Hindlimb muscle (tissue), 1 donor: Measurements from ENCODE around the gene STAM. TPM values are rescaled to one million over a fixed set of nuclear protein-coding genes. Genes with fewer than 3 reads are reported as not detected.
A peak's percentile ranks its signal among the peaks of the same experiment; 100 is the strongest.
"Not testable (repeated sequence)": the region's sequence is repeated elsewhere in the genome, so short reads cannot be mapped to it uniquely, and the experiment has no call there.

Source experiments
- DNase-seq: peaks from one replicate; pipeline ENCODE4 v3.0.0-alpha.2; 2013
- polyA plus RNA-seq: library from polyadenylated mRNA; unstranded; fragments of 120-200 nt; gene quantifications from one replicate; pipeline ENCODE4 v1.2.1, GENCODE V29; 2013; ENCODE audit not compliant: insufficient read length

The STAM gene
- 24.2 TPM for polyA plus RNA-seq

DNA sequence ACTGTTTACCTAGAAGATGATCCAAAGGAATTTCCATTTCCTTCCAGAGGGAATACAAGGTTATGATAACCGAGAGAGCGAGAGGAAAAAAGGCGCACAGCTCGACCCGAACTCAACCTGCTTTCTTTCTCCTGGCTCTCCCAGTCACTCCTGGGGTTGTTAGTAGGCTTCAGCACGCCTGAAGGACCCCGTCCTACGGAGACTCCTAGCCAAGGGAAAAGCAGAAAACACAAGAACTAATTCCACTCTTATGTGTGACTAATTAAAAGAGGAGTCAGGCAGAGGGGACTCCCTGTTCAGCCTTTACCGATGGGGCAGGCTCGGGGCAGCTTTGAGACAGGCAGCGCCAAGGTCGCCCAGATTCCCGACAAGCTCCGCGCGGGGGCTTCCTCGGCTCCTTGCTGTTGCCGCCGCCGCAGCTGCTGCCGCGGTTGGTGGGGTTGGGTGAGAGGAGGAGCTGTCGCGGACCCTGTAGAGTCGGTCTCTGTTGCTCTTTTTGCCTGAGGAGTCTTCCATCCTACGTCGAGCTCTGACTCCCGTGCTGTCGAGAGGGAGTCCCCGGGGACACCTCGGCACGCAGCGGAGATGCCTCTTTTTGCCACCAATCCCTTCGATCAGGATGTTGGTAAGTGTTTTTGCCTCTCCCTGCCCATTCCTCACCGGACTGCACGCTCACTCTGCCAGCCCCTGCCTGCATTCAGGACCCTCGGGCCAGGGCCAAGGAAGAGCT lies at the start of gene STAM:
STAM (plus strand) TSS at position 397 of the 730 bp plus-strand sequence; CDS start at position 586, 189 bp downstream.
- peak; percentile 94 for DNase-seq

DNA sequence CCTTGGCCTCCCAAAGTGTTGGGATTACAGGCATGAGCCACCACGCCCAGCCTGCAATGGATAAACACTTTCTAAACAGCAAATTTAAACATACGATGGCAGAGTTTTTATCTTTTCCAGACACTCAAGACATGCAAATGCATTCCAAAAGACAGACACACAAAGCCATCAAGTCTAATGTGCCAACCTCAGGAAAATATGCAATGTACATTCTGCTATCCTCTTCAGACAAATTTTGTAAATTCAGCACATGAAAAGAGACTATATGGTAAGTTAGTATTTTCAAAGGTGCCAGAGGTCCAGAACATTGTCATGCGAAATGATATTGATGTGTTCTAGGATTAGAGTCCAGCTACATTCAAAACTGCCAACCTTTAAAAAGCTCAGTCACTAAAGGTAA lies 46.6 kb upstream of the STAM start:
- no peak for DNase-seq

DNA sequence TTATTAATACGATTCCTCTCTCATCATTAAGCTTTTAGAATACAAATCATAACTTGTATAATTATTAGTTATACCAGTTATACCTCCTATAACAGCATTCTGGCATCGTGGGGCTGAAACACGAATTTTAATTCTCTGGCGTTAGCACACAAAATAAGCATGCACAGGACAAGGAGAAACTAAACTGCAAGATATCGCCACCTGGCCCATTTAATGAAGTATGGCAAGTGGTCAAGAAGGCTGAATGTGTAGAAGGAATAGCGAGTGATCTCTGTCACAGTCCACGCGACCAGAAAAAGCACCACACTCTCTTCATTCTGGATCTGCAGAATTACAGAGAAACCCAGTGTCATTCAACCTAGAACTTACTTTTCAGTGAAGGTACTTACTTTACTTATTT lies 44.9 kb upstream of the STAM start:
- DNase-seq = no peak

DNA sequence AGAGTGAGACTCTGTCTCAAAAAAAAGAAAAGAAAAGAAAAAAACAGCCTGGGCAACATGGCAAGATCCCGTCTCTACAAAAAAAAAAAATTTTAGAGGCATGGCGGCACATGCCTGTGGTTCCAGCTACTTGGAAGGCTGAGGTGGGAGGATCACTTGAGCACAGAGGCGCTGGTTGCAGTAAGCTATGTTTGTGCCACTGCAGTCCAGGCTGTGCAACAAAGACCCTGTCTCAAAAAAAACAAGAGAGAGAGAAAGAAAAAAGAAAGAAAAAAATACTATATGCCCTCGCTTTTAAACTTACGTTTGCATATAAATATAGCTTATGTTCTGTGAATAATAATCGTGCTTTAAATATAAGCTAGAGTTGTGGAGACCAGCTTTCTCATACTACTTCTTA lies 38.0 kb upstream of the STAM start:
- DNase-seq = no peak

DNA sequence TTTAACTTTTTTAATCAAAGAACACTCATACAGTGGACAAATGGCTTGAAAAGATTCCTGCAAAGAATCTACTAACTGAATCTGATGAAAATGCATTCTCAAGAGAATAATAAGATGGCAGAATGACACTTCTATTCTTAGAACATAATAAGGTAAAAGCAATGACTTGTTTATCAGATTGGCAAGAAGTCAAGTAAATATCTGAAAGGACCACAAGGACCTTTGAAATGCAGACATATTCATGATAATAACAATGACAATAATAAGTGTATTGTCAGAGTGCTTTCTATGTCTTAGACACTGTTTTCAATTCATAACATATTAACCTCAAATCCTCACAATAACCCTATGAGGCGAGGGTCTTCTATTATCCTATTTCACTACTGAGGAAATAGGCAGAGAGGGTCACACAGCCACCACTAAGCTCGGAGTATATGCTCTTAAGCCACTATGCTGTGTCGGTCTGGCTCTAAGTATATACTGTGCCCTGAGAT lies 37.4 kb upstream of the STAM start:
- DNase-seq = no peak

DNA sequence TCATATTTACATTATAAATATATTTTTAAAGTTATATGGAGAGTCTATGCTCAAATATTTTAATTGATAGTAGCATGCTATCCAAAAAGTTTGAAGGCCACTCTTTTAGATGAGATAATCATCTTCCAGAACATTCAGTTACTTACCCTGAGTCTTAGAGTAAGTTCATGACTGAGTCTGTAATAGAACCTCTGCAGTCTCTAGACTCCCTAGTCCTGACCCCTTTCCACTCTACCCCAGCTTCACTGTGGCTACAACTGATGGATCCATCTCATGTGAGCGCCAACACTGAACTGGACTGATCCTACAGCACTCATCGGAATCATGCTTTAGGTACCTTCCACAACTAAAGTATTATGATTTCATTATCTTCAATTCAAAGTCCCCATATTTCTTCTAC lies 36.9 kb upstream of the STAM start:
- no peak for DNase-seq

DNA sequence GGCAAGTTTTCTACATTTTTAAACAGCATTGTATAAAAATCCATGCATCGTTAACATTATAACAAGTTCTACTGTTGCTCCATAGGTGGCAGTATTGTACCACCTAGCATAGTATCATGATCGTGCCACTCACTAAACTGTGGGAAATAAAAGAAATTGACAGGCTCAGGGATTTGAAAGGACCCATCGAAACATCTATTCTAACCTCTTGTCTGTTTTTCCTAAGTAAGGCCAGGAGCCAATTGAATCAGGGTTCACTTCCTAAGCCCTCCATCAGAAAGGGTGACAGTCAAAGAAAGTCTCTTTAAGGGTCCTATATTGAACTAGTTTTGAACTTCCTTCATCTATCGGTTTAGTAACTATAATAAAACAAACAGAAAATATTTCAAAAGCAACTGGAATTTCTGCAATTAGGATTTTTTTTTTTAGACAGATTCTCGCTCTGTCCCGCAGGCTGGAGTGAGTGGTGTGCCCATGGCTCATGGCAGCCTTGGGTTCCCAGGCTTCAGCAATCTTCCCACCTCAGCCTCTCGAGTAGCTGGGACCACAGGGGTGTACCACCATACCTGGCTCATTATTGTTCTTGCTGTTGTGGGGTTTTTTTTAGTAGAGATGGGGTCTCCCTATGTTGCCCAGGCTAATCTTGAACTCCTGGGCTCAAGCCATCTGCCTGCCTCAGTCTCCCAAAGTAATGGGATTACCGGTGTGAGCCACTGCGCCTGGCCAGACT lies 36.2 kb upstream of the STAM start:
- DNase-seq = peak; percentile 38

DNA sequence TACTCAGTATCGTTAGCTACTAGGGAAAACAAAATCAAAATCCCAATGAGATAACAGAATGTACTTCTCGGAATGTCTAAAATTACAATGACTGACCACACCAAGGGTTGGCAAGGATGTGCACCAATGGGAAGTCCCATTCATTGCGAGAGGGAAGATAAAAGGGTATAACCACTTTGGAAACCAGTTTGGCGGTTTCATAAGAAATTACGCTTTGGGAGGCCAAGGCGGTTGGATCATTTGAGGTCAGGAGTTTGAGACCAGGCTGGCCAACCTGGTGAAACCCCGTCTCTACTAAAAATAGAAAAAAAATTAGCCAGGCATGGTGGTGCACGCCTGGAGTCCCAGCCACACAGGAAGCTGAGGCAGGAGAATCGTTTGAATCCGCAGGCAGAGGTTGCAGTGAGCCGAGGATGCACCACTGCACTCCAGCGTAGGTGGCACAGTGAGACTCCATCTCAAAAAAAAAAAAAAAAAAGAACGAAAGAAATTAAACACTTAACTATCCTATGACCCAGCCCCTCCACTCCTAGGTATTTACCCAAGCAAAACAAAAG lies 34.4 kb upstream of the STAM start:
- DNase-seq = no peak

DNA sequence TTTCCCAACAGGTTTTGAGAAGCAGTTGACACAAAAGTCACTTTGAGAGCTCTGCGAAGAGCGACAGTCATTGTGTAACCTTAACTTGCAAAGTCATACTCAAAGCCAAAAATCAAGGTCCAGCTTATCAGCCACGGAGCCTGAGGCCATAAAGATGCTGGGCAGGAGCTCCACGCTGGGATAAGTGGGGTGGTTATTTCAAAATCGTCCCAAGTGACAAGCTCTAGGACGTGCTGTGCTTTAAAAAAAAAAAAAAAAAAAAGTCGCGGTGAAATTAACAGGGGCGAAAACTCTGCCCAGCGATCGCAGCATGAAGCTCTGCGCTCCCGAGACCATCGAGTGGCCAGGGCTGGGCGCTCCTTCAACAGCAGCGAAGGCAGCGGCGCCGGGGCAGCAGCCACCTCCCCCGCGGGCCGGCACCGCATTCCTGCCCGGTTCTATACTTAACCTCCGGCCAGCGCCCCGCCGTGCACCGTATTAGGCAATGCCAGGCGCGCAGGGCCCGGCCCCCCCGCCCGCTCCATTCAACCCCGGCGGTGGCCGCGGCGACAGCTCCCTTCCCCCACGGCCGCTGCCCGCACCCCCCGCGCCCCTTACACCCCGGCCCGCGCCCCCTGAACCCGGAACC lies 27.4 kb upstream of the STAM start:
- peak; percentile 20 for DNase-seq

DNA sequence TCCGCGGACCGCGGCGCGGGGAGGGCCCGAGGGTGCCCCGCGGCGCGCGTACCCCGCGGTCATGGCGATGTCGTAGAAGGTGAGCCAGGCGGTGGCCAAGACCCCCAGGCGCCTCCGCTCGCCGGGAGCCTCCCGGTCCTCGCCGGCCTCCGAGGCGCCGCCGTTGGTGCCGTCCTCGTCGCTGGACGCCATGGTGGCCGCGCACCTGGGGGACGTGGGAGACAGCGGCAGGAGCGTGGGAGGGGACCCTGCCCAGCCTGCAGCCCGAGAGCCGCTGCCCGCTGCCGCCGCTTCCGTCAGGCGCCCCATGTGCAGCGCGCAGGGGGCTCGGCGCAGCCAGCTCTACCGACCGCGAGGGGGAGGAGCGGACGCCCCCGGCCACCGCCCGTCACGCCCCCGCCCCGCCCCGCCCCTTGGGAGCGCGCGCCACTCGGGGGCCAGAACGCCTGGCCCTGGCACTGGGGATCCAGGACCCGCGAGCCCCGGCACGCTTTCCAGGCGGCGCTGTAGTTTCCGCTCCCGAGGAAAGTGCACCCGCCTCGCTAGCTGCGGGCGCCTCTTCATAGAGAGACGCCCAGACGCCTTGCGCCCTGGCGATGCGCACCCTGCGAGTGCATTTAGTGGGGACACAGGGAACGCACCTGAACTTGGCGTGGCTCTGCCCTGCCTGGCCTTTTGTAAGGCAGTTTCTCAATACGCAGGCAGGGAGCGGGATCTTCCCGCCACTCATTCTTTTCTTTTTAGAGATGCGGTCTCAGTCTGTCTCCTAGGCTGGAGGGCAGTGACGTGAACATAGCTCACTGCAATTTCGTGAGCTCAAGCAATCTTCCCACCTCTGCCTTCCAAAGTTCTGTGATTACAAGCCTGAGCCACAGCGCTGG lies 26.7 kb upstream of the STAM start, which contains the start of gene HACD1:
HACD1 (minus strand) TSS at position 344 of the 881 bp plus-strand sequence; CDS start at position 309, 35 bp downstream.
- DNase-seq = peak; percentile 34

DNA sequence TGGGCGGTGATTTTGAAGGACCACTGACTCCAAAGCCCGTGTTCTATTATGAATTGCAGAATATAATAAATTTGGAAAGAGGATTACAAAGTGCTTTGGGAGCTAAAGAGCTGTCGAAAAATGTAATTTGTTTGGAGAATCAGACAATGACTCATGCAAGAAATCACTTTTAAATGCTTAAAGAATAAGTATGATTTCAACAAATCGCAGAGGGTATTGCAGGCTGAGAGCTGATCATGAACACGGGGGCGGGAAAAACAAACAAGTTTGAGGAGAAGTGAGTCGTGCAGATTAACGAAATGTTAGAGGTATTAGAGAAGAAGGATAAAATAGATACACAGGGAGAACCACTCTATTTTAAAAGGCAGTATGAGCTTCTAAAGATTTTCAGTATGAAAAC lies 21.9 kb upstream of the STAM start:
- no peak for DNase-seq

DNA sequence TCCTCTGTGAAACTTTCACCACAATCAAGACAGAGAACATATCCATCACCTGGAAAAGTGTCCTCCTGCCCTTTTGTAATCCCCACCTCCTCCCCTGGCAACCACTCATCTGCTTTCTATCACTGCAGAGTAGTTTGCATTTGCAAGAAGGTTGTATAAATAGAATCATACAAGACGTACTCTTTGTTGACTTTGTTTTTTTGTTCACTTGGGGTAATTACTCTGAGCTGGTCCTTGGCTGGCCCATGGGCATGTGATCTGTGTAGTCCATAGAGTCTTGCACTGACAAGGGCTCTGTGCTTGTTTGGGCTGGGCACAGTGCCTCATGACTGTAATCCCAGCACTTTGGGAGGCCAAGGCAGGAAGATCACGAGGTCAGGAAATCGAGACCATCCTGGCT lies 19.0 kb upstream of the STAM start:
- DNase-seq = no peak

DNA sequence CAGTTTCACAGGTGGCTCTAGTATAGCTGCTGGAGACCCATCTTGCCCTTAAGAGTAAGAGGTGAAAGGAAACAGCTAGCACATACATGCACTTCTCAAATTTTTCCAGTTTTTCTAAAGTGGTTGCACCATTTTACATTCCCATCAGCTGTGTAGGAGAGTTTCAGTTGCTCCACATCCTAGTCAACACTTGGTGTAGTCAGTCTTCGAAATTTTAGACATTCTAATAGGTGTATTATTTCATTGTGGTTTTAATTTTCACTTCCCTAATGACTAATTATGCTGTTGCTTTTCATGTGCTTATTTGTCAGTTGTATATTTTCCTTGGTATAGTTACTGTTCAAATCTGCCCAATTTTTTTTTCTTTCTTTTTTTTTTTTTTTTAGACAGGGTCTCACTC lies 17.3 kb upstream of the STAM start:
- no peak for DNase-seq

DNA sequence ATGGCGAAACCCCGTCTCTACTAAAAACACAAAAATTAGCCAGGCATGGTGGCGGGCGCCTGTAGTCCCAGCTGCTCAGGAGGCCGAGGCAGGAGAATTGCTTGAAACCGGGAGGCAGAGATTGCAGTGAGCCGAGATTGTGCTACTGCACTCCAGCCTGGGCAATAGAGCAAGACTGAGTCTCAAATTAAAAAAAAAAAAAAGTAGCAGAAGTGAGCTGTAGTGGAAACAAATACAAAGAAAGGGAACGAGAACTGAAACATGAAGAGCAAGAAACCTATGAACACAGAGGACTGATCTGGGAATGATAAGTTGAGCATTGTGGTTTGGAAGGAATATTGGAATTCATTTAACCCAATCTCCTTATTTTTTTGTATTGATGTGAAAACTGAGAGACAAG lies 11.4 kb upstream of the STAM start:
- DNase-seq = not testable (repeated sequence)

DNA sequence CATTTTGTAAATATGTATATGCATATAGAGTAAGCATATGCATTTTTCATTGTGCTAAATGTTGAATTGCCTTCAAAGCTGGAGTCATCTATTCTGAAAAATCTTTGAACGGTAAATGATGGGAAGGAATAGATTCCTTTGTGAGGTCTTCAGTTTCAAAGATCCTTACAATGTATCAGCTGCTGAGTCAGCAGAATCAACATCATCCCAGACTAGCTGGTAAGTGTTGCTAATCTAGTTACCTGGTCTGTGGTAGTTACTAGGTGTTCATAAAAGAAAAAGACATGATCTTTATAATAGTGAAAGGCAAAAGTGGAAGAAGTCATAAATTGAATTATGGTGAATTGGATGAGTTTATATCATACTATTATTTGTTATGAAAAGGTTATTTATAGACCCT lies 10.6 kb upstream of the STAM start:
- no peak for DNase-seq

DNA sequence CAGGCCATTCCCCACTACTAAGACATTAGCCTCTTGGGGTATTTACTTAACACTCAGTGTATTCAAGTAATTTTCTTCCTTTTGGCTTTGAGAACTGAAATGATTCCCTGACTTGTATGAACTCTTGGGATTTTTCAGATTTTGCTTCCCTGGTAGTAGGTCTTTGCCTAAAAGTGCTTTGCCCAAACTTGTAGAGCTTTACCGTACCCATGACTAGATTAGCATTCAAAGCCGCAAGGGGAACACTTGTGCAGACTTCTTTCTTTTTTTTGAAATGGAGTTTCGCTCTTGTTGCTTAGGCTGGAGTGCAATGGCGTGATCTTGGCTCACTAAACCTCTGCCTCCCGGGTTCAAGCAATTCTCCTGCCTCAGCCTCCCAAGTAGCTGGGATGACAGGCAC lies 6.1 kb upstream of the STAM start:
- DNase-seq = no peak

DNA sequence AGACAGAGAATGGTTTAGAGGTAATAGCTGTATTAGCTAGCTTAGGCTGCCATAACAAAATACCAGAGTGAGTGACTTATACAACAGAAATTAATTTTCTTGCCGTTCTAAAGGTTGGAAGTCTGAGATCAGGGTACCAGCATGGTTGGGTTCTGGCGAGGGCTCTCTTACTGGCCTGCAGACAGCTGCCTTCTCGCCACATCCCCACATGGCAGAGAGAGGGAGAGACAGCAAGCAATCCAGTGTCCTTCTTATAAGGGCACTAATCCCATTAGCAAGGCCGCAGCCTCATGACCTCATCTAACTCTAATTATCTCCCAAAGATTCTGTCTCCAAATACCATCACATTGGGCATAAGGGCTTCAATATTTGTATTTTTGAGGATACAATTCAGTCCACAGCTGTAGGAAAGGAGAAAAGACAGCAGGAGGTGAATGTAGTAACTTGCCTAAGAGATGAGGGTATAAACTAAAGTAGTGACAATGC lies 3.6 kb upstream of the STAM start:
- no peak for DNase-seq

DNA sequence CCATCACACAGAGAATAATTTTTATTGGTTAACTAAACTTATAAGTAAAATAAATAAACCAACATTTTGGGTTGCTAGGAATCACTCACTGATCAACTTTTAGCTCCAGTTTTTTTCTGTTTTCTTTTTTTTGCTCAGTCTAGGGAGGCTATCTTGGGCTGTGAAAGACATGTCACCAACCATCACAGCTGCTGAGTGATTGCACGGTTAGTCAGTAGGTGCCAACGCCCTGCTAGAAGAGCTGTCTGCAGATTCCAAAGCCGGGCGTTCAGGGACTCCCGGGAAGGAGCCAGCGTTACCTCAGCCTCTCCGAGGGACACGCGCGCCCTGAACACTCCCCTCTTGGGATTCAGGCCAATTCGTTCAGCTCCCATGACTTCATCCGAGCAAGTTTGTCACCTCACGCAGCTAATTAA lies 604 bp upstream of the STAM start:
- DNase-seq = no peak

DNA sequence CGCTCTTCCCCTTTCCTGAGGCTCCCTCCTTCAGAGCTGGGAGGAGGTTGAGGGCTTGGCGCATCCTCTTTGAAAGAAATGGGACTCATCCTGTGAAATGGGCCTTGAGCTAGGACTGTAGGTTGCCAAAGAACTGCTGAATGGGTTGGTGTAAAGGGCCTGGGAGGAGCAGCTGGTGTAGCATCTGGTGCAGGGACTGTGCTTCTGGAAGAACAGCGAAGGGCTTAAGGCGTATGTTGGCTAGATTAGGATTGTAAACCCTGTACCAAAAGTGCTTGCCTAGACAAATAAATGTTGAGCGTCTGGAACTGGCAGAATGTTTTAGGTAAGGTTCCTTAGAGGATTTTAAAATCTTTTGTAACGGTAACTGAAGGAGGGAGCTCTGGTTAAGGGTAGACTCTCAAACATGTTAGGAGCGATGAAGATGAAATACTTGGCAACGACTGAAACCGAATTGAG lies 563 bp downstream of the STAM start:
- no peak for DNase-seq

DNA sequence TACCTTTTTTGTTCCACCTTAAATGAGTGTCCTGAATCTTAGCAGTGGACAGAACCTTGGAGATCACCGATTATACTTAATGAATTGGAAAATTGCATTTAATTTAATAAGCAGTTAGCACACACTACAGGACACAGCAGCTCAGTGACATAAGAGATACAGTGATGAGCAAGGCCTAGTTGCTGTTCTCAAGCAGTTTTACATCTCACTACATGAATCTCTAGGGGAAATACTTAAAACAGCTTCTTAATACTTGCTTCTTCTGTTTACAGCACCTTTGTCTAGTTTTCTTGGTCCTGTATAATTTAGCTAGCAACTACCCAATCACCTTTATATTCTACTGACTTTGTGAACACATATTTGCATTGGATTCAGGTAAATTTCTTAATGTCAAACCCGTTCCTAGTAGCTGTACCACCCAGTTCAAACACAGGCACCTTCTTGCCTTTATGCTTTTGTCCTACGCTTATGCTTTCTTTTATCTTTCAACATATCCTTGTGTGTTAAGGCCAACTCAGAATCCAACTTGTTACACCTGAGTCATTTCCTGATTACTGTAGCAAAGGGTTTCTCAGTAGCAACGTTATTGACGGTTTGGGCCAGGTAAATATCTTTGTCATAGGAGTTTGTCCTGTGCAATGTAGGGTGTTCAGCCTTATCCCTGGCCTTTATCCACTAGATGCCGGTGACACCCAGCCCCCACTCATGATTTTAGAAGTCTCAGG lies 1.8 kb downstream of the STAM start:
- DNase-seq = no peak

DNA sequence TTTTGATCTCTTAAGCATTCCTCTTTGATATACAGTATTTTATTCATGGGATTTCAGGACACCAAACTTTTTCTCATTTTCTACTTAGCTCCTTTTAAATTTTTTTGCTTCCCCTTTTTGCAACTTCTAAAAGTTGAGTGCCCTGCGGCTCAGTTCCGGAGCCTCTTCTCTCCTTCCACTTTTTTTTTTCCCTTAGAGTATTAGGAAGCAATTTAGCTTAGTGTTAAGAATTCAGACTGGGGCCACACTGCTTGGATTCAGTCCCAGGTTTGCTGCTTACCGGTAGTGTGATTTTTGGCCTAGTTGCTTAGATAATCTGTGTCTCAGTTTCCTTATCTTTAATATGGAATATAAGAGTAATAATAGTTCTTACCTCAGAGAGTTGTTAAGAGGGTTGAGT lies 3.4 kb downstream of the STAM start:
- DNase-seq = peak; percentile 12
